Vagina (tissue), 2 donors: ENCODE measurements around the gene TEAD1.

ENCODE experiments used
- CTCF ChIP-seq, 3 experiments: fragments of 450-650 bp in 2 of 3; fragments of 200-600 bp in 1 of 3; sonication (generic) in 1 of 3; IDR thresholded peaks; one replicate each; pipeline ENCODE4 v1.5.1; 2017 to 2019; ENCODE audit warnings: antibody characterized with exemption in 3 of 3, mild to moderate bottlenecking in 2 of 3, moderate library complexity in 2 of 3
- POLR2A ChIP-seq, 2 donors: fragments of 450-650 bp; IDR thresholded peaks; one replicate each; pipeline ENCODE4 v1.6.1; 2017; ENCODE audit warnings: antibody characterized with exemption in 2 of 2, mild to moderate bottlenecking in 2 of 2, moderate library complexity in 2 of 2

DNA sequence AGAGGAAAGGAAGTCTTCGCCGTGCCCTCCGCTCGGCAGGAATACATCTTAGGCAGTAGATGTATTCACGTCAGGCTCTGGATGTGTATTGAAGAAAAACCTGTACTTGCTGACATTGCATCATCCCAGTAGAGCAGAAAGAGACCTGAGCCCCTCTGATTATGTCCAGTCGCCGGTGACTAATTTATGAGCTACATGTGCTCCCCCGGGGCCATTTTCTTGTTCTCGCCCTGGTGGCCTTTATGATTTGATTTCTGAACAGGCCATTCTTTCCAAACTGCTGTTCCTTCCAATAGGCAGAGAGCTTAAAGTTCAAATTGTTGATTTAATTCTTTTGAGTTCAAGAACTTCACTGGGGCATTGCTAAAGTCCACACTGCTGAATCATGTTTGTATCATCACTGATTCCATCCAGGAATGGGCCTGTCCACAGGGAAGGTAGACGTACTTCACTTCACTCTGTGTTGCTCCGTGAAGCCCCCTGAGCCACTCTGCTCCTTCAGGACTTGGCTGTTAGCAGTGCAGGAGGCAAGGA is 197.6 kb downstream of the TEAD1 start:
- no peak for TF ChIP-seq CTCF (IDR thresholded peaks at IDR 0.05)
- no peak for TF ChIP-seq POLR2A (IDR thresholded peaks at IDR 0.05)
